Suprapubic skin (tissue), 4 donors: ENCODE results near the gene ZBTB20.

Source experiments
- CTCF ChIP-seq, 2 donors: fragments of 200-600 bp in 1 of 2; fragments of 450-650 bp in 1 of 2; sonication (generic) in 1 of 2; IDR thresholded peaks; one replicate each; pipeline ENCODE4 v1.5.1; 2016 to 2019; ENCODE audit warnings: antibody characterized with exemption in 2 of 2, mild to moderate bottlenecking in 1 of 2, moderate library complexity in 1 of 2
- EP300 ChIP-seq: sonication (generic); formaldehyde crosslinking; IDR thresholded peaks from one replicate; pipeline ENCODE4 v1.6.1; 2017; ENCODE audit warnings: antibody characterized with exemption
- POLR2AphosphoS5 ChIP-seq, 3 donors: sonication (generic); formaldehyde crosslinking; IDR thresholded peaks; one replicate each; pipeline ENCODE4 v1.6.1; 2017; ENCODE audit warnings: antibody characterized with exemption in 3 of 3

- TF ChIP-seq CTCF (IDR thresholded peaks at IDR 0.05) (no peak), POLR2AphosphoS5 (IDR thresholded peaks at IDR 0.05) (no peak), EP300 (no peak)
Observed at GRCh38 chr3:114355653-114356052, 791.4 kb downstream of the ZBTB20 start.
